ENCODE measurements around the gene INTS2.

- TF ChIP-seq, protein P1, sequence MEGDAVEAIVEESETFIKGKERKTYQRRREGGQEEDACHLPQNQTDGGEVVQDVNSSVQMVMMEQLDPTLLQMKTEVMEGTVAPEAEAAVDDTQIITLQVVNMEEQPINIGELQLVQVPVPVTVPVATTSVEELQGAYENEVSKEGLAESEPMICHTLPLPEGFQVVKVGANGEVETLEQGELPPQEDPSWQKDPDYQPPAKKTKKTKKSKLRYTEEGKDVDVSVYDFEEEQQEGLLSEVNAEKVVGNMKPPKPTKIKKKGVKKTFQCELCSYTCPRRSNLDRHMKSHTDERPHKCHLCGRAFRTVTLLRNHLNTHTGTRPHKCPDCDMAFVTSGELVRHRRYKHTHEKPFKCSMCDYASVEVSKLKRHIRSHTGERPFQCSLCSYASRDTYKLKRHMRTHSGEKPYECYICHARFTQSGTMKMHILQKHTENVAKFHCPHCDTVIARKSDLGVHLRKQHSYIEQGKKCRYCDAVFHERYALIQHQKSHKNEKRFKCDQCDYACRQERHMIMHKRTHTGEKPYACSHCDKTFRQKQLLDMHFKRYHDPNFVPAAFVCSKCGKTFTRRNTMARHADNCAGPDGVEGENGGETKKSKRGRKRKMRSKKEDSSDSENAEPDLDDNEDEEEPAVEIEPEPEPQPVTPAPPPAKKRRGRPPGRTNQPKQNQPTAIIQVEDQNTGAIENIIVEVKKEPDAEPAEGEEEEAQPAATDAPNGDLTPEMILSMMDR (IDR thresholded peaks at IDR 0.05): no peak
- no peak for TF ChIP-seq POLR2AphosphoS5 (IDR thresholded peaks at IDR 0.05)
- TF ChIP-seq EP300 (IDR thresholded peaks at IDR 0.05): no peak
- no peak for TF ChIP-seq POLR2A (IDR thresholded peaks at IDR 0.05)
These were observed 111.2 kb downstream of the INTS2 start for GRCh38 chr17:61816538-61816937.

Data from suprapubic skin (tissue), 4 donors.